ENCODE measurements around the gene MRTO4. TPM values are rescaled to one million over a fixed set of nuclear protein-coding genes. Genes with fewer than 3 reads are reported as not detected.

MRTO4 gene
- total and polyA plus RNA-seq, 12 donors: 8.4 to 52.2 (median 13.3) TPM

- Histone ChIP-seq H3K36me3 (peaks cover 0 to 100% (median 37%) of the 10 kb centered on the region in 9 donors), H3K4me3 (no peak overlapping the region), H3K27ac (peak overlapping the region in 1 of 10 donors; percentile 10), H3K9me3 (no peaks in the 10 kb centered on the region), H3K27me3 (no peaks in the 10 kb centered on the region), H3K4me1 (peaks cover 0 to 32% (median 8%) of the 10 kb centered on the region in 9 donors)
- ATAC-seq (no peak), DNase-seq (no peak)
- WGBS, 2 donors: 80 to 87% methylated on average over 7 of the region's 7 CpGs
- TF ChIP-seq, protein P1, sequence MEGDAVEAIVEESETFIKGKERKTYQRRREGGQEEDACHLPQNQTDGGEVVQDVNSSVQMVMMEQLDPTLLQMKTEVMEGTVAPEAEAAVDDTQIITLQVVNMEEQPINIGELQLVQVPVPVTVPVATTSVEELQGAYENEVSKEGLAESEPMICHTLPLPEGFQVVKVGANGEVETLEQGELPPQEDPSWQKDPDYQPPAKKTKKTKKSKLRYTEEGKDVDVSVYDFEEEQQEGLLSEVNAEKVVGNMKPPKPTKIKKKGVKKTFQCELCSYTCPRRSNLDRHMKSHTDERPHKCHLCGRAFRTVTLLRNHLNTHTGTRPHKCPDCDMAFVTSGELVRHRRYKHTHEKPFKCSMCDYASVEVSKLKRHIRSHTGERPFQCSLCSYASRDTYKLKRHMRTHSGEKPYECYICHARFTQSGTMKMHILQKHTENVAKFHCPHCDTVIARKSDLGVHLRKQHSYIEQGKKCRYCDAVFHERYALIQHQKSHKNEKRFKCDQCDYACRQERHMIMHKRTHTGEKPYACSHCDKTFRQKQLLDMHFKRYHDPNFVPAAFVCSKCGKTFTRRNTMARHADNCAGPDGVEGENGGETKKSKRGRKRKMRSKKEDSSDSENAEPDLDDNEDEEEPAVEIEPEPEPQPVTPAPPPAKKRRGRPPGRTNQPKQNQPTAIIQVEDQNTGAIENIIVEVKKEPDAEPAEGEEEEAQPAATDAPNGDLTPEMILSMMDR (IDR thresholded peaks at IDR 0.05): no peak
- intact Hi-C loops (cut with DNase I): loop anchor here in 1 of 10 donors (10.0 kb wide), 1 partner anchor 375 kb away; a partner anchor contains a TSS
Observed at GRCh38 chr1:19219451-19219850, 32.2 kb upstream of the MRTO4 start.

DNA sequence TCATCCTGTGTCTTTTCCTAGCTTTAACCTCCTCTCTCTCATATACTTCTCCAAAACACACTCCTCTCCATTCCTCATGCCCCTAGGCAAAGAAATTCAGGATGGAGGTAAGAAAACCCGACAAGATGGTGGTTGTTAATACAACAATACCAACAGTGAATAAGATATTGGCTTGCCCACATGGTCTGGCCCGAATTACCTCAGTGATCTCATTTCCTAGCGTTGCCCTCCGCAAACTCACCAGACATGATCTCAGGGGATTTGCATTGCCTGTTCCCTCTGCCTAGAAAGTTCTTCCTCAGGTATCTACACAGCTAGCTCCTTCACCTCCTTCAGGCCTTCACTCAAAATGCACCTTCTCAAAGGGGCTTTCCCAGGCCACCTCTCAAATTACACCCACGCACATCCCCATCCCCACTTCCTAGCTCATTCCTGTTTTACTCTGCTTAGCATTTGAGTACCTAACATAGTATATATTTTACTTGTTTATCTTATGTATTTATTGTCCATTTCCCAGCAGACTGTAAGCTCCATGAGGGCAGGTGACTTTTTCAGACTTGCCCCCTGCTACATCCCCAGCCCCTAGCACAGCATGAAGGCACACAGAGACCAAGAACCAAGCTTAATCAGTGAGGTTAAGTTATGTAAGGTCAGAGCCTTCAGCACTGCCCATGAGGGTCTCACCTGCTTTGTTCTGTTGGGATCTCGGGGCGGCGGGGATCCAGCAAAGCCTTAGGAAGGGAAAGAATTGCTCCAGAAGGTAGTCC lies 31.3 kb upstream of the MRTO4 start:
- TF ChIP-seq, protein P1 (IDR thresholded peaks at IDR 0.05): no peak
- WGBS, 2 donors: 81 to 90% methylated on average over 8 of the region's 8 CpGs

GRCh38 chr1:19220991-19221390 lies 30.6 kb upstream of the MRTO4 start:
- ATAC-seq (peak in 6 of 8 donors; percentile 53 to 84 (median 58)), DNase-seq (peak in 1 of 2 donors; percentile 13)
- 60 to 61% methylated on average over 7 of the region's 7 CpGs for WGBS, 2 donors
- Histone ChIP-seq H3K4me1 (peaks cover 0 to 24% (median 8%) of the 10 kb centered on the region in 9 donors), H3K27ac (peak overlapping the region in 1 of 10 donors; percentile 25), H3K27me3 (no peaks in the 10 kb centered on the region), H3K36me3 (peaks cover 0 to 100% (median 52%) of the 10 kb centered on the region in 9 donors), H3K4me3 (no peak overlapping the region), H3K9me3 (no peaks in the 10 kb centered on the region)
- intact Hi-C loops (cut with DNase I): no loop called here
- TF ChIP-seq, protein P1 (IDR thresholded peaks at IDR 0.05): no peak

More for the DNA sequence above, 31.3 kb upstream of the MRTO4 start:
- Histone ChIP-seq H3K9me3 (no peaks in the 10 kb centered on the region), H3K36me3 (peaks cover 0 to 100% (median 45%) of the 10 kb centered on the region in 9 donors), H3K27ac (peak overlapping the region in 6 of 10 donors; percentile 2 to 40 (median 23)), H3K4me3 (no peak overlapping the region), H3K27me3 (no peaks in the 10 kb centered on the region), H3K4me1 (peaks cover 0 to 26% (median 8%) of the 10 kb centered on the region in 9 donors)
- intact Hi-C loops (cut with DNase I): no loop called here
- no peak for ATAC-seq
- DNase-seq: no peak

DNA sequence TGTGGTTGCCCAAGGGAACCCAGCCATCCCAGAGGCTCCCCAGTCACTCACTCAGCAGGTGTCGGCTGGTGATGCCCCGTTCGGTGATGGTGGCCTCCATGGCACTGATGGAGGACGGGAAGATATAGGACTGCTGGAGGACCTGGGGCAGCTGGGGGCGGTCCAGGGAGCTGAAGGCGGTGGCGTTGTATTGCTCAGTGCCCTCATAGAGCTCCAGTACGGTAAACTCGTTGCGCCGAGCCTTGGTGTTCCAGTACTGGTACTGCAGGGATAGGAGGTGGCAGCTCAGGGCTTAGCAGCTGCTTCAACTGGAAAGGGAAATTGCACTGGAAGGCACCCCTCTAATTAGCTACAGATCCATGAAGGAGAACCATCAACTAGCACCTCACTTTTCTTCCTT lies 29.0 kb upstream of the MRTO4 start:
- H3K4me3 ChIP-seq: no peak overlapping the region
- WGBS, 2 donors: 95 to 96% methylated on average over 11 of the region's 11 CpGs
- peaks cover 0 to 24% (median 8%) of the 10 kb centered on the region in 9 donors for H3K4me1 ChIP-seq
- intact Hi-C loops (cut with DNase I): no loop called here
- DNase-seq (no peak), ATAC-seq (no peak)
- no peaks in the 10 kb centered on the region for H3K27me3 ChIP-seq
- TF ChIP-seq, protein P1 (IDR thresholded peaks at IDR 0.05): no peak
- no peaks in the 10 kb centered on the region for H3K9me3 ChIP-seq
- no peak overlapping the region for H3K27ac ChIP-seq
- H3K36me3 ChIP-seq: peaks cover 0 to 100% (median 68%) of the 10 kb centered on the region in 9 donors
